GM18951 (cell line): ENCODE measurements around the gene CAMTA2.

Experiments used
- POLR2A ChIP-seq: IDR thresholded peaks from 4 replicates; pipeline ENCODE4 v1.6.1; 2011; ENCODE audit warnings: mild to moderate bottlenecking; ENCODE audit not compliant: insufficient read length, insufficient read depth; ENCODE audit errors: extremely low read depth
- in situ Hi-C: fragments of 300-500 bp; cut with MboI; formaldehyde crosslinking; loops from one replicate; pipeline ENCODE4 v1.12.0; 2022; ENCODE audit warnings: low sequenced_read_pairs, mixed read lengths, inconsistent platforms; ENCODE audit not compliant: unreplicated experiment

The CAMTA2 gene

GRCh38 chr17:5020502-5021023 lies 33.1 kb upstream of the CAMTA2 start:
- in situ Hi-C loops = no loop called here
- TF ChIP-seq POLR2A = no peak

DNA sequence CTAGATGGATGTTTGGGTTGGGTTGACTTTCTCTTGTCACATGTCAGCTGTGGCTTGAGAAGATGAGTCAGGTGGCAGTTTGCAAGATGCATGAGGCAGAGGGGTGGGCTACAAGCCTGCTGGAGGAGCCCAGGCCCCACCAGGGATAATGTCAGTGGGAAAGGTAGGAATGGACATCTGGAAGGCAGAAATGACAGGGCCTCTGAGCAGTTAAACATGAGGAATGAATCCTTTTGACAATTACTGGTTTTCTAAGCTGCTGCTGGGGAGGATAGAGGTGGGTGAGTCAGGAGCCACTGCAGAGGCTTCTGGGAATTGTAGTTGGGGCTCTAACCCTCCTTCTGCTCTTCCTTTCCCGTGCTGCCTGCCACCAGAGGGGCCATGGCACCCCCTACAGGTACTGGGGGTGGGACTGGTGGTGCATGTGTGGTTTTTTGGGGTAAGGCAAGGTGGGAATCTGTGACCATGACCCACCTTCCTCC lies 32.0 kb upstream of the CAMTA2 start:
- in situ Hi-C loops = no loop called here
- no peak for TF ChIP-seq POLR2A

- in situ Hi-C loops = no loop called here
- TF ChIP-seq POLR2A = no peak
These were observed 26.9 kb upstream of the CAMTA2 start for GRCh38 chr17:5014357-5014756.

- TF ChIP-seq POLR2A = no peak
- in situ Hi-C loops = no loop called here
These were observed 24.5 kb upstream of the CAMTA2 start for GRCh38 chr17:5011928-5012327.

- no peak for TF ChIP-seq POLR2A
- in situ Hi-C loops = no loop called here
These were observed 15.9 kb upstream of the CAMTA2 start for GRCh38 chr17:5003214-5003867.

- in situ Hi-C loops = no loop called here
- TF ChIP-seq POLR2A = no peak
These were observed 14.8 kb upstream of the CAMTA2 start for GRCh38 chr17:5002121-5002788.

GRCh38 chr17:5000237-5000639 lies 12.8 kb upstream of the CAMTA2 start:
- TF ChIP-seq POLR2A = no peak
- in situ Hi-C loops = no loop called here

- no peak for TF ChIP-seq POLR2A
- in situ Hi-C loops = no loop called here
These were observed 12.1 kb upstream of the CAMTA2 start for GRCh38 chr17:4999430-5000093.

DNA sequence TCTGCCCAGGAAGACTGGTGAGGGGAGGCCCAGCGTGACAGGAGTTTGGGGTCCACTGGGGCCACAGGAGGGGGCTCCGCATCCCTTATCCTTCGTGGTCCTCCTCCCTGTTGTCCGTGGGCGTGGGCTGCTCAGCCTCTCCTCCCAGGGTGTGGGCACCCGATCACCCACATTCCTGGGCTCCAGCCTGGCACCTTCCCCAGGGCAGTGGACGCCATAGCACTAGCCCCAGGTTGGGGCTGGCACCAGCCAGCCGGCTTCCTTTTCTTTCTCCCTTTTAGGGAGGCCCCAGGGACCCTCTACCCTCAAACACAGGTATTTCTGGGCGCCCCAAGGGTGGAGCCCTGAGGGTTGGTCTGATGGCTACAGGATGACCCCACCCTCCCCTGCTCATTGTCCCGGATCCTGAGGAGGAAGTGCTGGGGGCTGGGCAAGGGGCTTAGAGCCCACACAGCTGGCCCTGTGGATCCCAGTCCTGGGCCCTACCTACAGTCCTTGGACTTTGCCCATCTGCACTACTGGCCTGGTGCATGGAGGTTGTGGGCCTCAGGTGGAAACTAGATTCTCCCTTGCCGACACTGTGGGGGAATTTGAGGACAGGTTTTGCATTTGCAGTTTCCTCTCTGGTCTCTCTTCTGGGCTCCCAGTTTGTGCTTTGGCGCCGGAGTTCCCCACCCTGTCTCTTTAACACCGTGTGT lies 11.4 kb upstream of the CAMTA2 start:
- TF ChIP-seq POLR2A = peak; percentile 26
- in situ Hi-C loops = no loop called here

DNA sequence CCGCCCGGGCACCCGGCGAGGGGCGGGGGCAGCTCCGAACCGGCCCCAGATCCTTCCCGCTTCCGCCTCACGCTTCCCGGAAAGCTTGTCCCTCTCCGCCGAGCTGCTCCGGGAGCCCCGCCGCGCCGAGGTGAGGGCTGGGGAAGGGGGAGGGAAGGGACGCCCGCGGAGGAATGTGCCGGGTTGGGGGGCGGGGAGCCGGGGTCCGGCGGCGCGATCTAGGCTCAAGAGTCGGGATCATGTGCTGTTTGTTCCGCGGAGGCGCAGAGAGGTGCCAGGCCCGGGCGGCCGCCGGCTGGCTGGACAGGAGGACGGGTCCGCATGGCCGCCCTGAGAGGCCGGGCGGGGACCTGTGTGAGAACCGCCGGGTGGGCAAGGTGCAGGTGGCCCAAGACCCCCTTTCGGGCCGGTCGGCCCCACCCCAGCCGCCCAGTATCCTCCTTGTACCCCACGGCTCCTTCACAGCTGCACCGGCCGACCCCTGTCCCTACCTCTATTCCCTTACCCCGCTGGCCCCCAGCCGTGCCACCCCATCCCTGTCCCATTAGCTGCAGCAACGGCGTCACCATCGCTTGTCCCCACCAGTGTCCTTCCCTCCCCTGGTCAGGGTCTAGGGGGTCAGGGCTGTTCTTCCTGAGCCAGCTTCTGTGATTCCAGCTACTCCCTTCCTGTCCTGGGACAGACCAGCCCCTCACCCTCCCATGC lies 10.7 kb upstream of the CAMTA2 start:
- in situ Hi-C loops = no loop called here
- peak; percentile 49 for TF ChIP-seq POLR2A

- in situ Hi-C loops = no loop called here
- peak; percentile 58 for TF ChIP-seq POLR2A
These were observed 10.0 kb upstream of the CAMTA2 start, which contains the start of the genes INCA1 and KIF1C for GRCh38 chr17:4997302-4998026. Gene INCA1 (minus strand): TSS chr17:4997522. CDS start chr17:4994437, 3,085 bp downstream. Gene KIF1C (plus strand): TSS chr17:4997950. CDS start chr17:5000247, 2,297 bp downstream.
